Fibroblast of lung (primary cell): ENCODE data around the gene NHERF1.

Experiments used
- EZH2 ChIP-seq: IDR thresholded peaks from 2 replicates; pipeline ENCODE4 v1.5.1; 2012; ENCODE audit warnings: low read length, control low read depth, mild to moderate bottlenecking; ENCODE audit errors: missing control alignments
- TF ChIP-seq, protein P1 (sequence below), 2 donors: IDR thresholded peaks in 1 of 2; conservative IDR thresholded peaks in 1 of 2; 1 replicate in 1 of 2; 2 replicates in 1 of 2; pipeline ENCODE4 v1.5.1; 2011 to 2012; ENCODE audit warnings: low read length in 2 of 2, control low read depth in 1 of 2, inconsistent platforms in 1 of 2, low read depth in 1 of 2, mild to moderate bottlenecking in 1 of 2

DNA sequence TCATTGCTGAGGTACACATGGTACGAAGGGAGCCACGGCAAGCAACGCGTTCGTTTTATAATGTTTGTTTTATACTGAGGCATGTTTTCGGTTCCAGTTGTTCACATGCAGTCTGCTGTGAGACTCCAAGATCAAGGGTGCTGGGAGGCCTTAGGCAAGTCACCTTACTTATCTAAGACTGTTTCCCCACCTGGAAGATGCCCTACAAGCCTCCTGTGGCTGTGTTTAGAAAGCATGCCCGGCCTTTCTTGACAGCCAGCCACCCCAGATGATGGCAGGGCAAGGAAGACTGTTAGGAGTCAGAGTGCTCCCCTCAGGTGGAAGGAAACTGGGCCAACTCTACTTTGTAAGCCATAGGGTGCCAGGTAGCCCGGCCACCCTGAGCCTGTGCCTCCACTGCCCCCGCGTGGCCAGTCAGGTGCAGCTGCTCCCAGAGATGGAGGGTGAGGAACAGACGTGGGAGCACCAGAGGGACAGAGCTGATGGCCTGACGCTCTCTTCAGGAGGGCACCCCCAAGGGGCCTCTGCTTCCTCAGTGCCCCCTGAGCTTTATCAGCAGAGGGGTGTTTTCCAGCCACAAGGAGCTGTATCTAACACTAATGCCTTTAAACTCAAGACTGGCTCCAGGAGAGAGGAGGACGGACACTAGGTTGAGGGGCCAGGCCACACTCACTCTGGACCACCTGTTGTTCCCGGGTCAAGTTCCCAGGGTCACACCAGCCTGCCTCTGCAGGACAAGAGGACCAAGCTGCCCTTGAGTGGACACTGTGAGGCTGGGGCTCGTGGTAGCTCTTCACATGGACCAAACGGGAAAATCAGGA, 22.3 kb downstream of the NHERF1 start:
- TF ChIP-seq, protein P1, sequence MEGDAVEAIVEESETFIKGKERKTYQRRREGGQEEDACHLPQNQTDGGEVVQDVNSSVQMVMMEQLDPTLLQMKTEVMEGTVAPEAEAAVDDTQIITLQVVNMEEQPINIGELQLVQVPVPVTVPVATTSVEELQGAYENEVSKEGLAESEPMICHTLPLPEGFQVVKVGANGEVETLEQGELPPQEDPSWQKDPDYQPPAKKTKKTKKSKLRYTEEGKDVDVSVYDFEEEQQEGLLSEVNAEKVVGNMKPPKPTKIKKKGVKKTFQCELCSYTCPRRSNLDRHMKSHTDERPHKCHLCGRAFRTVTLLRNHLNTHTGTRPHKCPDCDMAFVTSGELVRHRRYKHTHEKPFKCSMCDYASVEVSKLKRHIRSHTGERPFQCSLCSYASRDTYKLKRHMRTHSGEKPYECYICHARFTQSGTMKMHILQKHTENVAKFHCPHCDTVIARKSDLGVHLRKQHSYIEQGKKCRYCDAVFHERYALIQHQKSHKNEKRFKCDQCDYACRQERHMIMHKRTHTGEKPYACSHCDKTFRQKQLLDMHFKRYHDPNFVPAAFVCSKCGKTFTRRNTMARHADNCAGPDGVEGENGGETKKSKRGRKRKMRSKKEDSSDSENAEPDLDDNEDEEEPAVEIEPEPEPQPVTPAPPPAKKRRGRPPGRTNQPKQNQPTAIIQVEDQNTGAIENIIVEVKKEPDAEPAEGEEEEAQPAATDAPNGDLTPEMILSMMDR (conservative IDR thresholded peaks at IDR 0.05 in 1 of 2, IDR thresholded peaks at IDR 0.05 in 1 of 2; ENCODE audit: low read depth in 1 of 2, low read length in 2 of 2): peak; percentile 50 to 70
- TF ChIP-seq EZH2: no peak
